Measurements from ENCODE around the gene CMTM4.

The CMTM4 gene

GRCh38 chr16:66712512-66712911 is 16.0 kb upstream of the CMTM4 start:
- CTCF ChIA-PET = interaction anchor here (0.7 to 3.6 kb wide), 8 partner anchors 9 to 306 kb away, joined by 3 to 17 read pairs (median 6); no protein-coding TSS in a partner anchor
- no peak overlapping the region for H3K4me3 ChIP-seq (ENCODE audit: low read depth, low read length)
- no peak for TF ChIP-seq CTCF (IDR thresholded peaks at IDR 0.05; ENCODE audit: insufficient read depth, low read length, missing control alignments)
- POLR2A ChIA-PET = no interaction called here
- DNase-seq (ENCODE audit: low read depth, low spot score) = no peak

GRCh38 chr16:66711581-66711980 is 15.0 kb upstream of the CMTM4 start:
- TF ChIP-seq CTCF (IDR thresholded peaks at IDR 0.05; ENCODE audit: insufficient read depth, low read length, missing control alignments) = no peak
- POLR2A ChIA-PET = no interaction called here
- H3K4me3 ChIP-seq (ENCODE audit: low read depth, low read length) = no peak overlapping the region
- CTCF ChIA-PET = interaction anchor here (1.6 to 3.6 kb wide), 3 partner anchors 10 to 60 kb away, joined by 4 to 17 read pairs (median 8); no protein-coding TSS in a partner anchor
- DNase-seq (ENCODE audit: low read depth, low spot score) = no peak

- no peak for TF ChIP-seq CTCF (IDR thresholded peaks at IDR 0.05; ENCODE audit: insufficient read depth, low read length, missing control alignments)
- no peak overlapping the region for H3K4me3 ChIP-seq (ENCODE audit: low read depth, low read length)
- POLR2A ChIA-PET = no interaction called here
- CTCF ChIA-PET = interaction anchor here (1.4 to 1.9 kb wide), 2 partner anchors 10 to 22 kb away, joined by 5 to 9 read pairs; no protein-coding TSS in a partner anchor
- no peak for DNase-seq (ENCODE audit: low read depth, low spot score)
These were observed 9.9 kb upstream of the CMTM4 start for GRCh38 chr16:66706506-66706880.

- no peak for TF ChIP-seq CTCF (IDR thresholded peaks at IDR 0.05; ENCODE audit: insufficient read depth, low read length, missing control alignments)
- CTCF ChIA-PET = interaction anchor here (1.3 to 1.4 kb wide), 3 partner anchors 9 to 22 kb away, joined by 5 read pairs; partner anchors contain the start of gene CMTM4
- no peak for DNase-seq (ENCODE audit: low read depth, low spot score)
- POLR2A ChIA-PET = no interaction called here
- H3K4me3 ChIP-seq (ENCODE audit: low read depth, low read length) = no peak overlapping the region
These were observed 9.4 kb upstream of the CMTM4 start for GRCh38 chr16:66705790-66706505.

GRCh38 chr16:66703406-66704215 is 7.1 kb upstream of the CMTM4 start:
- no peak for DNase-seq (ENCODE audit: low read depth, low spot score)
- no peak for TF ChIP-seq CTCF (IDR thresholded peaks at IDR 0.05; ENCODE audit: insufficient read depth, low read length, missing control alignments)
- ChIA-PET CTCF (interaction anchor here (1.0 kb wide), 1 partner anchor 53 kb away, joined by 3 read pairs; no protein-coding TSS in a partner anchor), POLR2A (no interaction called here)
- no peak overlapping the region for H3K4me3 ChIP-seq (ENCODE audit: low read depth, low read length)

GRCh38 chr16:66701516-66701915 is 5.0 kb upstream of the CMTM4 start:
- no peak overlapping the region for H3K4me3 ChIP-seq (ENCODE audit: low read depth, low read length)
- TF ChIP-seq CTCF (IDR thresholded peaks at IDR 0.05; ENCODE audit: insufficient read depth, low read length, missing control alignments) = no peak
- DNase-seq (ENCODE audit: low read depth, low spot score) = no peak
- ChIA-PET POLR2A (no interaction called here), CTCF (interaction anchor here (1.0 to 2.4 kb wide), 2 partner anchors 16 to 41 kb away, joined by 6 to 7 read pairs; no protein-coding TSS in a partner anchor)
